K562 (cell line): ENCODE data around the gene NLRP10. TPM values are rescaled to one million over a fixed set of nuclear protein-coding genes. Genes with fewer than 3 reads are reported as not detected.

Source experiments
- ATAC-seq: fragments of 200-7000 bp; cut with Tn5 transposase; 3 replicates; pipeline ENCODE4 v1.9.1; 2020; ENCODE audit warnings: moderate library complexity
- BruUV-seq: library from RNA; stranded (reverse); fragments of 400-500 nt; replicated peaks from 2 replicates; lab custom pipeline; 2021; lab: Mats Ljungman, UMichigan
- CTCF ChIA-PET: fragments of 300-600 bp; formaldehyde crosslinking; extraction: SDS; loops from one replicate; lab custom pipeline; 2021; ENCODE audit warnings: low intra/inter-chr PET ratio; lab: Yijun Ruan, JAX
- POLR2A ChIA-PET: fragments of 300-600, 350-650 bp; sonication (Branson Sonifier 250); formaldehyde crosslinking; extraction: SDS; loops from one replicate; lab custom pipeline; 2021; ENCODE audit warnings: antibody characterized with exemption, inconsistent platforms; lab: Yijun Ruan, JAX
- DNase-seq, 4 experiments: peaks; one replicate each; pipeline versions ENCODE4 v3.0.0 to v3.0.0-alpha.2; 2011 to 2018; ENCODE audit warnings: low spot score in 3 of 4, mixed read lengths in 3 of 4; ENCODE audit errors: extremely low read depth in 1 of 4
- FAIRE-seq: peaks from 2 replicates; lab custom pipeline; 2011; peaks lifted over from hg19 to GRCh38; lab: Jason Lieb, UNC
- H2AFZ ChIP-seq: 2 replicates; pipeline ENCODE4 v1.6.0; 2011; ENCODE audit warnings: low read depth, low read length, control low read depth, inconsistent platforms
- H3K27ac ChIP-seq: fragments of 200-600 bp; 3 replicates; pipeline ENCODE4 v1.8.0; 2011; ENCODE audit warnings: low read depth, mild to moderate bottlenecking, control low read depth, inconsistent platforms, low read length, moderate library complexity, mixed read lengths; ENCODE audit errors: extremely low read depth
- H3K27me3 ChIP-seq, 2 experiments: fragments of 300-600 bp in 1 of 2; 2 replicates in 1 of 2; 3 replicates in 1 of 2; pipeline versions ENCODE4 v1.6.0 to v1.8.0; 2011; ENCODE audit warnings: inconsistent platforms in 2 of 2, low read length in 2 of 2, mild to moderate bottlenecking in 1 of 2, mixed read lengths in 1 of 2, moderate library complexity in 1 of 2; ENCODE audit not compliant: control insufficient read depth in 2 of 2, insufficient read depth in 2 of 2
- H3K36me3 ChIP-seq: fragments of 300-600 bp; 3 replicates; pipeline ENCODE4 v1.8.0; 2011; ENCODE audit warnings: mild to moderate bottlenecking, low read length, inconsistent platforms; ENCODE audit not compliant: control insufficient read depth, insufficient read depth
- H3K4me1 ChIP-seq, 2 experiments: fragments of 200-600 bp in 1 of 2; replicated peaks in 1 of 2; 2 replicates in 1 of 2; 3 replicates in 1 of 2; pipeline versions ENCODE4 v1.5.1 to v1.8.0; 2011; ENCODE audit warnings: inconsistent platforms in 2 of 2, low read length in 2 of 2, mild to moderate bottlenecking in 1 of 2, mixed read lengths in 1 of 2, moderate library complexity in 1 of 2; ENCODE audit not compliant: control insufficient read depth in 2 of 2, insufficient read depth in 2 of 2
- H3K4me2 ChIP-seq: 2 replicates; pipeline ENCODE4 v1.6.1; 2011; ENCODE audit warnings: low read length, control low read depth, inconsistent platforms, mixed read lengths; ENCODE audit not compliant: insufficient read depth
- H3K4me3 ChIP-seq: fragments of 200-600 bp; sonication (generic), shearing (Covaris generic); 2 replicates; pipeline ENCODE4 v1.5.1; 2016; ENCODE audit warnings: control low read depth, inconsistent platforms
- H3K79me2 ChIP-seq: fragments of 200-600 bp; 3 replicates; pipeline ENCODE4 v1.8.0; 2011; ENCODE audit warnings: low read length, inconsistent platforms; ENCODE audit not compliant: control insufficient read depth, insufficient read depth
- H3K9ac ChIP-seq, 2 experiments: 2 replicates each; pipeline versions ENCODE4 v1.6.0 to v1.6.1; 2011; ENCODE audit warnings: low read depth in 2 of 2, low read length in 2 of 2, control low read depth in 1 of 2, inconsistent platforms in 1 of 2, mild to moderate bottlenecking in 1 of 2, mixed read lengths in 1 of 2; ENCODE audit not compliant: insufficient read depth in 1 of 2
- H3K9me1 ChIP-seq: one replicate; pipeline ENCODE4 v1.6.0; 2011; ENCODE audit warnings: inconsistent platforms, mild to moderate bottlenecking, low read length, moderate library complexity; ENCODE audit not compliant: control insufficient read depth, insufficient read depth
- H3K9me3 ChIP-seq: replicated peaks from 2 replicates; pipeline ENCODE4 v1.5.1; 2011; ENCODE audit warnings: low read depth, low read length, inconsistent platforms; ENCODE audit not compliant: control insufficient read depth, insufficient read depth
- H4K20me1 ChIP-seq: replicated peaks from 2 replicates; pipeline ENCODE4 v1.6.1; 2011; ENCODE audit warnings: low read length, inconsistent platforms, mixed read lengths; ENCODE audit not compliant: control insufficient read depth, insufficient read depth
- ARID3B ChIP-seq: fragments of 250-450 bp; sonication (Bioruptor Pico); IDR thresholded peaks from 2 replicates; pipeline ENCODE4 v1.4.0; 2020; ENCODE audit warnings: borderline replicate concordance
- CHD2 ChIP-seq: IDR thresholded peaks from 2 replicates; pipeline ENCODE4 v1.6.1; 2011; ENCODE audit warnings: low read depth, low read length
- CHD7 ChIP-seq: fragments of 200-600 bp; sonication (generic); IDR thresholded peaks from one replicate; pipeline ENCODE4 v1.6.1; 2012; ENCODE audit warnings: mild to moderate bottlenecking, low read depth, low read length, inconsistent platforms
- STAG1 ChIP-seq: sonication (generic); formaldehyde crosslinking; IDR thresholded peaks from 2 replicates; pipeline ENCODE4 v1.5.0; 2020; ENCODE audit warnings: missing genetic modification reagents, borderline replicate concordance
- ZKSCAN1 ChIP-seq: fragments of 150-350 bp; IDR thresholded peaks from 2 replicates; pipeline ENCODE4 v1.6.1; 2016; ENCODE audit warnings: low read depth, low read length
- ZNF143 ChIP-seq: sonication (generic); formaldehyde crosslinking; IDR thresholded peaks from 2 replicates; pipeline ENCODE4 v1.9.0; 2022; ENCODE audit warnings: mild to moderate bottlenecking, missing genetic modification reagents
- in situ Hi-C: fragments of 300-500 bp; cut with MboI; formaldehyde crosslinking; loops from 4 replicates; pipeline ENCODE4 v1.15.0; 2018; ENCODE audit warnings: inconsistent platforms, mixed read lengths
- intact Hi-C: fragments of 100-400 bp; cut with micrococcal nuclease; formaldehyde crosslinking; loops from 2 replicates; pipeline ENCODE4 v1.14.2; 2022
- polyA plus RNA-seq, 8 experiments: library from polyadenylated mRNA; depleted of rRNA in 4 of 8; stranded (reverse) in 5 of 8; unstranded in 3 of 8; fragments of >200 nt; fragmentation: Nextera tagmentation in 2 of 8; fragmentation: Illumina TruSeq in 1 of 8; extraction: Ambion mirVana in 2 of 8; extraction: Trizol in 1 of 8; gene quantifications; 2 replicates each; pipeline versions ENCODE4 v1.2.1 to v1.2.3, GENCODE V29; 2011 to 2014; ENCODE audit warnings: inconsistent platforms in 1 of 8, missing spikeins in 1 of 8
- total RNA-seq, 7 experiments: library from RNA; depleted of rRNA in 6 of 7; stranded (reverse); fragments of >200 nt in 6 of 7; fragmentation: Illumina TruSeq in 2 of 7; extraction: Trizol in 2 of 7; gene quantifications; 2 replicates each; pipeline versions ENCODE4 v1.2.1 to v1.2.3, GENCODE V29; 2011 to 2021; ENCODE audit warnings: low replicate concordance in 1 of 7
- TF ChIP-seq, protein P1 (sequence below): fragments of 450-650 bp; IDR thresholded peaks from 2 replicates; pipeline ENCODE4 v1.6.1; 2016

NLRP10 gene
- total and polyA plus RNA-seq, 9 of the 15 experiments (the other 6 are each of a cell fraction or from before 2014, with no cell fraction given), result 0.04 to 0.14 (median 0.09) TPM; not detected in 6

DNA sequence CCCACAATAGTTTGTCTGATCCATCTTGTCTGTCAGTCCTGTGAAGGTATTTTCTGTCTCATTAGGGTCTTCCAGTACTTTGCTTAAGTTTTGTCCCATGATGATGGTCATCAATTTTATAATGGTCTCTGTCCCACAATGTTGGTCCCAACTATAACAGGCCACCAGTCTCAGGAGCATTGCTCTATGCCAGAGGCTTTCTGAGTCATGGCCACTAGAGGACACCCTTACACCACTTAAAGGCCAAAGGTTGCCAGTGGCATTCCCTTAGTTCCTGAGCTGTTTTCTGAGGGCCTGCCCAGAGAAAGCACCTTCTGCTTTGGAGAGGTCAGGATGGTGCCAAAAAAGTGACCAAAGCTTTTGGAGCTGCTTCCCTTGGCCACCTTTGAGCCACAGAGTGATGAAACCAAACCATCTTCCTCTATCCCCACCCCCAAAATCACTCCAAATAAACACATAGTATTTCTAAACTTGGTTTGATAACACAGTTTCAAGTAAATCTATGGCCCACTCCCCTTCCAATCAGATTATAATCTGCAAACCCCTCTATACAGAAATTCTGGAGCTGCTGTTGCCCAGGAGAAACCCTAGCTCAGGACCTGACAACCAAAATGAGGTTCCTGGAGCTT lies 41.2 kb upstream of the NLRP10 start:
- H3K36me3 ChIP-seq, result no peaks in the 10 kb centered on the region
- DNase-seq (peak; percentile 59 to 71 (median 67)), ATAC-seq (peak; percentile 96), FAIRE-seq (peak; percentile 87)
- no peak overlapping the region for H3K4me2 ChIP-seq
- in situ Hi-C loops (loop anchor here (5.0 kb wide), 1 partner anchor 91 kb away; no protein-coding TSS in a partner anchor), intact Hi-C loops (loop anchor here (1.0 to 2.0 kb wide), 4 partner anchors 26 to 203 kb away; no protein-coding TSS in a partner anchor)
- H3K79me2 ChIP-seq, result no peaks in the 10 kb centered on the region
- POLR2A ChIA-PET, result interaction anchor here (0.7 to 1.8 kb wide), 5 partner anchors 10 to 171 kb away, joined by 3 to 9 read pairs (median 4); partner anchors contain the start of gene EIF3F
- no peaks in the 10 kb centered on the region for H3K4me1 ChIP-seq
- no peak overlapping the region for H2AFZ ChIP-seq
- BruUV-seq, result no TSS peak
- H3K9me1 ChIP-seq, result no peaks in the 10 kb centered on the region
- CTCF ChIA-PET, result interaction anchor here (0.7 to 1.6 kb wide), 4 partner anchors 23 to 203 kb away, joined by 3 to 17 read pairs (median 4); no protein-coding TSS in a partner anchor
- H3K9me3 ChIP-seq, result no peaks in the 10 kb centered on the region
- H3K9ac ChIP-seq, result no peak overlapping the region
- no peak overlapping the region for H3K27ac ChIP-seq
- H4K20me1 ChIP-seq, result 0 out of 2 replicates have a peak, but pooled peaks cover 5% of the 10 kb centered on the region
- H3K27me3 ChIP-seq, result peaks cover 0 to 17% of the 10 kb centered on the region in 2 experiments; a peak in 2 of 5 replicates
- no peak overlapping the region for H3K4me3 ChIP-seq
- TF ChIP-seq CHD2 (no peak), ZNF143 (CRISPR knock-in tag) (no peak), ZKSCAN1 (no peak), STAG1 (CRISPR knock-in tag) (peak; percentile 54; the same call in 1 of the 2 replicates), ARID3B (CRISPR knock-in tag) (no peak), CHD7 (no peak)
- TF ChIP-seq, protein P1, sequence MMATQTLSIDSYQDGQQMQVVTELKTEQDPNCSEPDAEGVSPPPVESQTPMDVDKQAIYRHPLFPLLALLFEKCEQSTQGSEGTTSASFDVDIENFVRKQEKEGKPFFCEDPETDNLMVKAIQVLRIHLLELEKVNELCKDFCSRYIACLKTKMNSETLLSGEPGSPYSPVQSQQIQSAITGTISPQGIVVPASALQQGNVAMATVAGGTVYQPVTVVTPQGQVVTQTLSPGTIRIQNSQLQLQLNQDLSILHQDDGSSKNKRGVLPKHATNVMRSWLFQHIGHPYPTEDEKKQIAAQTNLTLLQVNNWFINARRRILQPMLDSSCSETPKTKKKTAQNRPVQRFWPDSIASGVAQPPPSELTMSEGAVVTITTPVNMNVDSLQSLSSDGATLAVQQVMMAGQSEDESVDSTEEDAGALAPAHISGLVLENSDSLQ, result no peak
